H1 (cell line): ENCODE measurements around the gene TNS3. TPM values are rescaled to one million over a fixed set of nuclear protein-coding genes. Genes with fewer than 3 reads are reported as not detected.

Experiments
- CTCF ChIA-PET: fragments of 300-600 bp; sonication (Branson Sonifier 250); formaldehyde crosslinking; loops from one replicate; lab custom pipeline; 2021; ENCODE audit not compliant: partially characterized antibody; lab: Charles Lee
- POLR2A ChIA-PET: fragments of 300-600 bp; sonication (Branson Sonifier 250); formaldehyde crosslinking; loops from one replicate; lab custom pipeline; 2021; ENCODE audit warnings: inconsistent platforms; ENCODE audit not compliant: partially characterized antibody; lab: Charles Lee
- DNase-seq, 2 experiments: peaks; one replicate each; pipeline versions ENCODE4 v3.0.0 to v3.0.0-alpha.2; 2010 to 2022; ENCODE audit warnings: low spot score in 2 of 2, low read depth in 1 of 2, mixed read lengths in 1 of 2
- FAIRE-seq: peaks from 2 replicates; lab custom pipeline; 2011; peaks lifted over from hg19 to GRCh38; lab: Jason Lieb, UNC
- H2AFZ ChIP-seq: 2 replicates; pipeline ENCODE4 v1.8.1; 2012; ENCODE audit warnings: low read length, inconsistent platforms
- H2AK5ac ChIP-seq: 2 replicates; pipeline ENCODE4 v1.6.1; 2013; ENCODE audit warnings: low read depth, low read length
- H2BK120ac ChIP-seq: replicated peaks from 2 replicates; pipeline ENCODE3; 2013; ENCODE audit warnings: low read depth, low read length, inconsistent platforms
- H2BK12ac ChIP-seq: 2 replicates; pipeline ENCODE4 v1.6.1; 2013; ENCODE audit warnings: low read depth, low read length
- H2BK15ac ChIP-seq: 2 replicates; pipeline ENCODE4 v1.6.1; 2013; ENCODE audit warnings: low read length
- H2BK20ac ChIP-seq: 2 replicates; pipeline ENCODE4 v1.6.1; 2013; ENCODE audit warnings: low read length
- H2BK5ac ChIP-seq: 2 replicates; pipeline ENCODE4 v1.6.1; 2013; ENCODE audit warnings: low read depth, low read length
- H3K14ac ChIP-seq: 2 replicates; pipeline ENCODE4 v1.6.1; 2013; ENCODE audit warnings: inconsistent platforms; ENCODE audit not compliant: insufficient read length
- H3K18ac ChIP-seq: 2 replicates; pipeline ENCODE4 v1.6.1; 2013; ENCODE audit warnings: low read length; ENCODE audit errors: extremely low read depth
- H3K23ac ChIP-seq: 2 replicates; pipeline ENCODE4 v1.6.1; 2013; ENCODE audit warnings: inconsistent platforms; ENCODE audit not compliant: insufficient read length
- H3K23me2 ChIP-seq: 2 replicates; pipeline ENCODE4 v1.6.1; 2013; ENCODE audit warnings: low read depth, low read length
- H3K27ac ChIP-seq: 2 replicates; pipeline ENCODE4 v1.6.1; 2011; ENCODE audit warnings: low read depth, low read length, inconsistent platforms
- H3K27me3 ChIP-seq, 4 experiments: replicated peaks in 1 of 4; 1 replicate in 1 of 4; 2 replicates in 3 of 4; pipeline versions ENCODE4 v1.6.1 to v1.8.1; 2011 to 2013; ENCODE audit warnings: low read length in 3 of 4, mild to moderate bottlenecking in 3 of 4, inconsistent platforms in 2 of 4, mixed read lengths in 2 of 4, moderate library complexity in 1 of 4; ENCODE audit not compliant: control insufficient read depth in 3 of 4, insufficient read depth in 3 of 4; ENCODE audit errors: extremely low read depth in 1 of 4
- H3K36me3 ChIP-seq, 4 experiments: 2 replicates each; pipeline versions ENCODE4 v1.6.1 to v1.8.1; 2011 to 2013; ENCODE audit warnings: mild to moderate bottlenecking in 4 of 4, low read length in 3 of 4, moderate library complexity in 2 of 4, control low read depth in 1 of 4, inconsistent platforms in 1 of 4; ENCODE audit not compliant: insufficient read depth in 4 of 4, control insufficient read depth in 2 of 4
- H3K4ac ChIP-seq: replicated peaks from 2 replicates; pipeline ENCODE3; 2013; ENCODE audit warnings: low read length, low read depth, mixed read lengths, inconsistent platforms; ENCODE audit not compliant: insufficient read length
- H3K4me1 ChIP-seq, 4 experiments: replicated peaks in 1 of 4; 1 replicate in 1 of 4; 2 replicates in 3 of 4; pipeline versions ENCODE4 v1.6.1 to v1.8.1; 2011 to 2013; ENCODE audit warnings: low read length in 3 of 4, inconsistent platforms in 2 of 4, mixed read lengths in 1 of 4; ENCODE audit not compliant: insufficient read depth in 4 of 4, control insufficient read depth in 3 of 4
- H3K4me2 ChIP-seq, 2 experiments: 2 replicates each; pipeline versions ENCODE4 v1.6.1 to v1.8.1; 2011 to 2013; ENCODE audit warnings: low read depth in 2 of 2, low read length in 2 of 2, control low read depth in 1 of 2, inconsistent platforms in 1 of 2, mild to moderate bottlenecking in 1 of 2; ENCODE audit not compliant: insufficient read depth in 1 of 2
- H3K4me3 ChIP-seq, 4 experiments: fragments of 200-600, 300-600 bp in 1 of 4; sonication (generic), shearing (Covaris generic), sonication (Bioruptor Twin) in 1 of 4; 2 replicates each; pipeline versions ENCODE4 v1.5.1 to v1.8.1; 2011 to 2016; ENCODE audit warnings: low read length in 4 of 4, low read depth in 3 of 4, control low read depth in 2 of 4, inconsistent platforms in 2 of 4, mild to moderate bottlenecking in 2 of 4, mixed read lengths in 1 of 4, moderate library complexity in 1 of 4; ENCODE audit not compliant: insufficient read depth in 2 of 4; ENCODE audit errors: extremely low read depth in 1 of 4
- H3K56ac ChIP-seq: replicated peaks from 2 replicates; pipeline ENCODE3; 2013; ENCODE audit warnings: low read depth, mild to moderate bottlenecking, mixed read lengths, low read length, inconsistent platforms; ENCODE audit not compliant: insufficient read length
- H3K79me1 ChIP-seq: 2 replicates; pipeline ENCODE4 v1.6.1; 2013; ENCODE audit warnings: low read depth, low read length, control low read depth
- H3K79me2 ChIP-seq, 2 experiments: 2 replicates each; pipeline versions ENCODE4 v1.6.1 to v1.8.1; 2012 to 2013; ENCODE audit warnings: low read length in 2 of 2, mild to moderate bottlenecking in 2 of 2, inconsistent platforms in 1 of 2; ENCODE audit not compliant: insufficient read depth in 2 of 2, control insufficient read depth in 1 of 2
- H3K9ac ChIP-seq, 4 experiments: replicated peaks in 1 of 4; 1 replicate in 1 of 4; 2 replicates in 3 of 4; pipeline versions ENCODE4 v1.6.1 to v1.8.1; 2011 to 2013; ENCODE audit warnings: low read depth in 3 of 4, low read length in 3 of 4, control low read depth in 2 of 4, mild to moderate bottlenecking in 2 of 4, moderate library complexity in 2 of 4, inconsistent platforms in 1 of 4; ENCODE audit errors: extremely low read depth in 1 of 4
- H3K9me3 ChIP-seq, 2 experiments: 2 replicates each; pipeline versions ENCODE4 v1.6.1 to v1.8.1; 2012 to 2013; ENCODE audit warnings: mild to moderate bottlenecking in 2 of 2, moderate library complexity in 2 of 2, control low read depth in 1 of 2, inconsistent platforms in 1 of 2, low read depth in 1 of 2, low read length in 1 of 2, mixed read lengths in 1 of 2; ENCODE audit not compliant: insufficient read depth in 2 of 2
- H4K20me1 ChIP-seq, 2 experiments: replicated peaks in 1 of 2; 2 replicates each; pipeline versions ENCODE3 to v1.8.1; 2011 to 2013; ENCODE audit warnings: inconsistent platforms in 2 of 2, low read length in 2 of 2, mild to moderate bottlenecking in 1 of 2; ENCODE audit not compliant: insufficient read depth in 2 of 2, control insufficient read depth in 1 of 2
- H4K5ac ChIP-seq: 2 replicates; pipeline ENCODE4 v1.6.1; 2013; ENCODE audit warnings: low read length, low read depth, mixed read lengths, inconsistent platforms; ENCODE audit not compliant: insufficient read length
- H4K8ac ChIP-seq: 2 replicates; pipeline ENCODE4 v1.8.0; 2013; ENCODE audit warnings: mild to moderate bottlenecking, moderate library complexity, low read length, inconsistent platforms; ENCODE audit not compliant: insufficient read depth; ENCODE audit errors: extremely low read depth
- H4K91ac ChIP-seq: replicated peaks from 2 replicates; pipeline ENCODE3; 2013; ENCODE audit warnings: low read length, mixed read lengths, inconsistent platforms; ENCODE audit not compliant: insufficient read length
- BRCA1 ChIP-seq: IDR thresholded peaks from 2 replicates; pipeline ENCODE4 v1.6.1; 2012; ENCODE audit warnings: low read depth, low read length, improper control_type of control experiment
- CTBP2 ChIP-seq: IDR thresholded peaks from 2 replicates; pipeline ENCODE4 v1.7.0; 2011; ENCODE audit warnings: borderline replicate concordance, mild to moderate bottlenecking, moderate library complexity, mixed read lengths, low read length; ENCODE audit not compliant: insufficient read depth, insufficient read length
- EGR1 ChIP-seq: IDR thresholded peaks from 2 replicates; pipeline ENCODE4 v1.6.1; 2011; ENCODE audit warnings: low read depth, low read length, borderline replicate concordance
- KDM1A ChIP-seq: fragments of 200-600, 300-600 bp; sonication (generic); IDR thresholded peaks from 2 replicates; pipeline ENCODE4 v1.7.1; 2016; ENCODE audit warnings: mild to moderate bottlenecking, low read length, borderline replicate concordance
- POLR2A ChIP-seq, 2 experiments: IDR thresholded peaks; 1 replicate in 1 of 2; 2 replicates in 1 of 2; pipeline ENCODE4 v1.6.1; 2011; ENCODE audit warnings: low read depth in 2 of 2, low read length in 2 of 2, mild to moderate bottlenecking in 2 of 2; ENCODE audit errors: control extremely low read depth in 1 of 2
- RNF2 ChIP-seq: fragments of 200-900, 300-1000 bp; sonication (generic); IDR thresholded peaks from 2 replicates; pipeline ENCODE4 v1.7.1; 2016; ENCODE audit warnings: borderline replicate concordance, low read depth, mild to moderate bottlenecking, antibody characterized with exemption, low read length; ENCODE audit not compliant: poor library complexity, severe bottlenecking; ENCODE audit errors: missing control alignments
- SAP30 ChIP-seq: fragments of 300-600 bp; sonication (generic); IDR thresholded peaks from 2 replicates; pipeline ENCODE4 v1.7.1; 2012; ENCODE audit warnings: low read length, moderate library complexity, mild to moderate bottlenecking, inconsistent platforms; ENCODE audit not compliant: insufficient read depth, insufficient replicate concordance
- SIN3A ChIP-seq, 2 experiments: IDR thresholded peaks in 1 of 2; conservative IDR thresholded peaks in 1 of 2; 2 replicates each; pipeline ENCODE4 v1.6.1; 2011 to 2012; ENCODE audit warnings: low read length in 2 of 2, improper control_type of control experiment in 1 of 2, low read depth in 1 of 2, mild to moderate bottlenecking in 1 of 2
- SIRT6 ChIP-seq: IDR thresholded peaks from one replicate; pipeline ENCODE4 v1.7.1; 2012; ENCODE audit warnings: low read length, inconsistent platforms
- SP1 ChIP-seq: IDR thresholded peaks from 2 replicates; pipeline ENCODE4 v1.6.1; 2011; ENCODE audit warnings: low read depth, low read length
- SRF ChIP-seq: IDR thresholded peaks from 2 replicates; pipeline ENCODE4 v1.6.1; 2011; ENCODE audit warnings: mild to moderate bottlenecking, low read depth, low read length, moderate library complexity
- TAF1 ChIP-seq: IDR thresholded peaks from 2 replicates; pipeline ENCODE4 v1.6.1; 2011; ENCODE audit warnings: mild to moderate bottlenecking, low read depth, low read length
- TCF12 ChIP-seq: IDR thresholded peaks from 2 replicates; pipeline ENCODE4 v1.6.1; 2011; ENCODE audit warnings: low read depth, mild to moderate bottlenecking, low read length
- YY1 ChIP-seq: IDR thresholded peaks from 2 replicates; pipeline ENCODE4 v1.6.1; 2011; ENCODE audit warnings: low read depth, mild to moderate bottlenecking, low read length
- ZNF274 ChIP-seq: IDR thresholded peaks from 2 replicates; pipeline ENCODE4 v1.7.0; 2012; ENCODE audit warnings: low read length, borderline replicate concordance; ENCODE audit errors: extremely low read depth
- WGBS, 2 experiments: shearing (Covaris generic) in 1 of 2; methylation state at CpG; one replicate each; pipeline versions ENCODE4 v1.1.6 to v1.1.7; 2013 to 2015; ENCODE audit warnings: low lambda C conversion rate in 2 of 2, mixed read lengths in 2 of 2, inconsistent platforms in 1 of 2, low coverage in 1 of 2, missing lambda C conversion rate in 1 of 2; ENCODE audit not compliant: insufficient replicate concordance in 2 of 2, insufficient coverage in 1 of 2, insufficient read length in 1 of 2; ENCODE audit errors: extremely low coverage in 1 of 2, missing lambda C conversion rate in 1 of 2; 5-methylcytosine and 5-hydroxymethylcytosine counted together
- polyA plus RNA-seq, 7 experiments: library from polyadenylated mRNA; depleted of rRNA in 3 of 7; stranded (reverse) in 5 of 7; unstranded in 2 of 7; fragments of >200 nt in 5 of 7; fragments of 200-250 nt in 2 of 7; gene quantifications; 1 replicate in 5 of 7; 2 replicates in 1 of 7; 4 replicates in 1 of 7; pipeline versions ENCODE4 v1.2.1 to v1.2.3, GENCODE V29; 2011 to 2013; ENCODE audit warnings: missing spikeins in 2 of 7, mixed read lengths in 2 of 7
- total RNA-seq: library from RNA; stranded (reverse); fragmentation: NEBNext Ultra II Directional; extraction: Animal tissue kit (Norgen Biotek cat#: 25700); gene quantifications from 2 replicates; pipeline ENCODE4 v1.2.1, GENCODE V29; 2021

TNS3 gene
- total and polyA plus RNA-seq, 2 of the 8 experiments (the other 6 are each of a cell fraction or from before 2014, with no cell fraction given), result 11.9 to 24.2 TPM

DNA sequence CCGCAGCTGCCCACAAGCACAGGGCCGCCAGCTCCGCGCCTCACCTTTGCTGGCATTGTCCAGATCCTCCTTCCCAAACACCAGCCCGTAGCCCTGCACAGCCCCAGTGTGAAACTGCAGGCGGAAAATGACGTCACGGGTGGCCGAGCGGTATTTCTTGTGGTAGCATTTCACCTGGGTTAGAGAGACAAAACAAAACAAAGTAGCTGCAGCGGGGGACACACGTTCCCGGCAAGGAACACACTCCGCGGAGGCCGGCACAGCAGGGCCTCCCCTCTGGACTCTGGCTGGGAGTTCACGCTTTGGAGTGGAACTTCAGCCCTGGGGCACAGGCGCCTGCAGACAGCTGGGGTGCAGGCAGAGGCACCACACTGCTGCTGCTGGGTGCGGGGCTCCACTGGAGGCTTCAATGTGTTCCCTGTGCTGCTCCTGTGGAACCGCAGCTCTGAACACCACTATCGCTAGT, 181.1 kb downstream of the TNS3 start:
- Histone ChIP-seq H2AFZ (no peak overlapping the region), H3K23me2 (no peaks in the 10 kb centered on the region), H3K4me3 (no peak overlapping the region), H2BK5ac (no peak overlapping the region), H3K4me2 (no peak overlapping the region), H3K4me1 (peaks cover 0 to 12% (median 4%) of the 10 kb centered on the region in 4 experiments; a peak in 4 of 7 replicates), H3K14ac (no peak overlapping the region), H3K9ac (no peak overlapping the region), H2AK5ac (no peak overlapping the region), H3K9me3 (no peaks in the 10 kb centered on the region), H3K79me2 (no peaks in the 10 kb centered on the region), H2BK12ac (no peak overlapping the region), H4K20me1 (no peaks in the 10 kb centered on the region), H3K23ac (no peak overlapping the region), H3K4ac (no peak overlapping the region), H3K36me3 (peaks cover 0 to 14% (median 4%) of the 10 kb centered on the region in 4 experiments; a peak in 4 of 8 replicates), H3K56ac (no peak overlapping the region), H3K79me1 (no peaks in the 10 kb centered on the region), H2BK120ac (no peak overlapping the region), H3K18ac (no peak overlapping the region), H4K5ac (no peak overlapping the region), H3K27me3 (no peaks in the 10 kb centered on the region), H4K91ac (no peak overlapping the region), H2BK15ac (no peak overlapping the region), H2BK20ac (no peak overlapping the region), H4K8ac (no peak overlapping the region; the same call in 1 of the 2 replicates), H3K27ac (no peak overlapping the region)
- DNase-seq, result no peak
- ChIA-PET POLR2A (no interaction called here), CTCF (interaction anchor here (1.3 to 1.4 kb wide), 4 partner anchors 10 to 134 kb away, joined by 3 to 5 read pairs (median 4); no protein-coding TSS in a partner anchor)
- no peak for FAIRE-seq
- 92% methylated on average over 21 of the region's 21 CpGs; no CpG with 5 or more reads in 1 of the 2 experiments for WGBS, 2 experiments
- TF ChIP-seq SIRT6, result no peak
- no peak for TF ChIP-seq KDM1A
- TF ChIP-seq SP1, result no peak
- no peak for TF ChIP-seq CTBP2
- no peak for TF ChIP-seq SRF
- no peak for TF ChIP-seq BRCA1
- TF ChIP-seq SAP30, result no peak
- no peak for TF ChIP-seq TCF12
- TF ChIP-seq ZNF274, result no peak
- TF ChIP-seq RNF2, result no peak
- no peak for TF ChIP-seq EGR1
- TF ChIP-seq YY1, result no peak
- no peak for TF ChIP-seq TAF1
- TF ChIP-seq SIN3A (conservative IDR thresholded peaks at IDR 0.05 in 1 of 2, IDR thresholded peaks at IDR 0.05 in 1 of 2; ENCODE audit: low read depth in 1 of 2, low read length in 2 of 2), result no peak
- TF ChIP-seq POLR2A (IDR thresholded peaks at IDR 0.05; ENCODE audit: control extremely low read depth in 1 of 2, low read depth in 2 of 2, low read length in 2 of 2), result no peak
